ENCODE data around the gene GP1BB.

DNA sequence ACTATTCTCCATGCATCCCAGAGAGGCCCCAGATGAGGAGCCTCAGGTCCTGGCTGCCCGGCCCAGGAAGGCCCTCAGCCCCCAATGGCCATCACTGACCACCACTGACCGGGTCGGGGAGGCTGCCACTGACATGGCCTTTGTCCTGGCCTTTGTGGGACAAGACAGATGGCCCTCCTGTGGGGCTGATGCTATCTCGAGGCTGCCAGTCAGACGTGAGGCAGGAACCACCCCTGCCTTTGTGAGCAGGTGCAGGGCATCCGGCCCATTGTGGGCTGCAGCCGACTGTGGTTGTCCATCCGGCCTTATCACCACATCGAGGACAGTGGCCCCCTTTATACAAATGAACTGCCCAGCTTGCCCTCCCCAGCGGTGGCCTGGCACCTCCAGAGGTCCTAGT lies 5.5 kb downstream of the GP1BB start:
- TF ChIP-seq, protein P1, sequence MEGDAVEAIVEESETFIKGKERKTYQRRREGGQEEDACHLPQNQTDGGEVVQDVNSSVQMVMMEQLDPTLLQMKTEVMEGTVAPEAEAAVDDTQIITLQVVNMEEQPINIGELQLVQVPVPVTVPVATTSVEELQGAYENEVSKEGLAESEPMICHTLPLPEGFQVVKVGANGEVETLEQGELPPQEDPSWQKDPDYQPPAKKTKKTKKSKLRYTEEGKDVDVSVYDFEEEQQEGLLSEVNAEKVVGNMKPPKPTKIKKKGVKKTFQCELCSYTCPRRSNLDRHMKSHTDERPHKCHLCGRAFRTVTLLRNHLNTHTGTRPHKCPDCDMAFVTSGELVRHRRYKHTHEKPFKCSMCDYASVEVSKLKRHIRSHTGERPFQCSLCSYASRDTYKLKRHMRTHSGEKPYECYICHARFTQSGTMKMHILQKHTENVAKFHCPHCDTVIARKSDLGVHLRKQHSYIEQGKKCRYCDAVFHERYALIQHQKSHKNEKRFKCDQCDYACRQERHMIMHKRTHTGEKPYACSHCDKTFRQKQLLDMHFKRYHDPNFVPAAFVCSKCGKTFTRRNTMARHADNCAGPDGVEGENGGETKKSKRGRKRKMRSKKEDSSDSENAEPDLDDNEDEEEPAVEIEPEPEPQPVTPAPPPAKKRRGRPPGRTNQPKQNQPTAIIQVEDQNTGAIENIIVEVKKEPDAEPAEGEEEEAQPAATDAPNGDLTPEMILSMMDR (IDR thresholded peaks at IDR 0.05; ENCODE audit: low read depth, low read length) = no peak
- no peak for TF ChIP-seq EZH2phosphoT487 (IDR thresholded peaks at IDR 0.05; ENCODE audit: low read depth)

All from OCI-LY3 (cell line).